Measurements from ENCODE around the gene RNF213. TPM values are rescaled to one million over a fixed set of nuclear protein-coding genes. Genes with fewer than 3 reads are reported as not detected.

The RNF213 gene
- total RNA-seq, 6 experiments from 2014 or later, result 59.1 to 87.7 (median 73.0) TPM

- Histone ChIP-seq H3K36me3 (peaks cover 0 to 2% (median 0%) of the 10 kb centered on the region in 4 donors), H3K27ac (no peak overlapping the region), H3K9me3 (no peaks in the 10 kb centered on the region), H3K4me3 (no peak overlapping the region), H3K27me3 (no peaks in the 10 kb centered on the region), H3K4me1 (no peaks in the 10 kb centered on the region)
- WGBS (ENCODE audit: insufficient coverage, low coverage, low lambda C conversion rate, missing lambda C conversion rate), result 53% methylated on average over 3 of the region's 8 CpGs
- intact Hi-C loops (cut with DNase I), result loop anchor here in 1 of 2 donors (5.0 to 10.0 kb wide), 2 partner anchors 151 to 558 kb away; no protein-coding TSS in a partner anchor
- no peak for TF ChIP-seq POLR2A (IDR thresholded peaks at IDR 0.05)
- TF ChIP-seq, protein P1, sequence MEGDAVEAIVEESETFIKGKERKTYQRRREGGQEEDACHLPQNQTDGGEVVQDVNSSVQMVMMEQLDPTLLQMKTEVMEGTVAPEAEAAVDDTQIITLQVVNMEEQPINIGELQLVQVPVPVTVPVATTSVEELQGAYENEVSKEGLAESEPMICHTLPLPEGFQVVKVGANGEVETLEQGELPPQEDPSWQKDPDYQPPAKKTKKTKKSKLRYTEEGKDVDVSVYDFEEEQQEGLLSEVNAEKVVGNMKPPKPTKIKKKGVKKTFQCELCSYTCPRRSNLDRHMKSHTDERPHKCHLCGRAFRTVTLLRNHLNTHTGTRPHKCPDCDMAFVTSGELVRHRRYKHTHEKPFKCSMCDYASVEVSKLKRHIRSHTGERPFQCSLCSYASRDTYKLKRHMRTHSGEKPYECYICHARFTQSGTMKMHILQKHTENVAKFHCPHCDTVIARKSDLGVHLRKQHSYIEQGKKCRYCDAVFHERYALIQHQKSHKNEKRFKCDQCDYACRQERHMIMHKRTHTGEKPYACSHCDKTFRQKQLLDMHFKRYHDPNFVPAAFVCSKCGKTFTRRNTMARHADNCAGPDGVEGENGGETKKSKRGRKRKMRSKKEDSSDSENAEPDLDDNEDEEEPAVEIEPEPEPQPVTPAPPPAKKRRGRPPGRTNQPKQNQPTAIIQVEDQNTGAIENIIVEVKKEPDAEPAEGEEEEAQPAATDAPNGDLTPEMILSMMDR (IDR thresholded peaks at IDR 0.05), result no peak
- DNase-seq (no peak), ATAC-seq (no peak)
Observed at GRCh38 chr17:80424261-80424660, 163.6 kb downstream of the RNF213 start.

DNA sequence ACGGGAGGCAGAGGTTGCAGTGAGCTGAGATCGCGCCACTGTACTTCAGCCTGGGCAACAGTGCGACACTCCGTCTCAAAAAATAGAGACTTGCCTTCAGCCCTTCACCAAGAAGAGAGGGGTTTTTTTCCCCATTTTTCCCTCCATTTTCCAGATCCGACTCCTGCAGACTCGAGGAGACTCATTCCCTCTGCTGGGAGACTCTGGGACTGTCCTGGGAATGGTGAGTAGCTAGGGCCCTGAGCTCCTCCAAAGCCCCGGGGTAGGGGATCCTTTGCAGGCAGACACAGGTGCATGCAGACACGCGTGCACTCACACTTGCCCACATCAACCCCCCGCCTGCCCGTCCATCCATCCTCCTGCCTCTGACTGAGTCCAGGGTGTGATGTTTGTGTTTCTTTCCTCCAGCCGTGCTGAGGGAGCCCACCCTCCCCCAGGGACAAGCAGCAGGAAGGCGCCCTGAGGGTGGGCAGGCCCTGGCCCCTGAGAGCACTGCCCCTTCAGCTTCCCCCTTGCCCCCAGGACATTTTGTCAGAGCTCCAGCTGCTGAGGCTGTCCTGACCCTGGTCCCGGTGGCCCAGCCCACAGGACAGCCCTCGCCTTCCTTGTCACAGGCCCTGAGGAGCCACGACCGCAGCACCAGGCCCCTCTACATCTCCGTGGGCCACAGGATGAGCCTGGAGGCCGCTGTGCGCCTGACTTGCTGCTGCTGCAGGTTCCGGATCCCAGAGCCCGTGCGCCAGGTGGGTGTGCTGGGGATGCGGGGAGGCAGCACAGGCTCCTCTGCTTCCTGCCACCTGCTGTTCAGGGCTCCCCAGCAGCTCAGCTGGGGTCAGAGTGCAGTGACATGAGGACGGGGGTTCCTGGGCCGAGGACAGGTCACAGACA is 164.5 kb downstream of the RNF213 start:
- DNase-seq (no peak), ATAC-seq (no peak)
- no peak for TF ChIP-seq POLR2A (IDR thresholded peaks at IDR 0.05)
- TF ChIP-seq, protein P1 (IDR thresholded peaks at IDR 0.05), result no peak
- WGBS (ENCODE audit: insufficient coverage, low coverage, low lambda C conversion rate, missing lambda C conversion rate), result 79% methylated on average over 10 of the region's 27 CpGs
- Histone ChIP-seq H3K9me3 (no peaks in the 10 kb centered on the region), H3K4me3 (no peak overlapping the region), H3K27me3 (no peaks in the 10 kb centered on the region), H3K27ac (no peak overlapping the region), H3K4me1 (no peaks in the 10 kb centered on the region), H3K36me3 (no peaks in the 10 kb centered on the region)
- intact Hi-C loops (cut with DNase I), result loop anchor here (5.0 to 10.0 kb wide), 2 partner anchors 150 to 557 kb away; no protein-coding TSS in a partner anchor

DNA sequence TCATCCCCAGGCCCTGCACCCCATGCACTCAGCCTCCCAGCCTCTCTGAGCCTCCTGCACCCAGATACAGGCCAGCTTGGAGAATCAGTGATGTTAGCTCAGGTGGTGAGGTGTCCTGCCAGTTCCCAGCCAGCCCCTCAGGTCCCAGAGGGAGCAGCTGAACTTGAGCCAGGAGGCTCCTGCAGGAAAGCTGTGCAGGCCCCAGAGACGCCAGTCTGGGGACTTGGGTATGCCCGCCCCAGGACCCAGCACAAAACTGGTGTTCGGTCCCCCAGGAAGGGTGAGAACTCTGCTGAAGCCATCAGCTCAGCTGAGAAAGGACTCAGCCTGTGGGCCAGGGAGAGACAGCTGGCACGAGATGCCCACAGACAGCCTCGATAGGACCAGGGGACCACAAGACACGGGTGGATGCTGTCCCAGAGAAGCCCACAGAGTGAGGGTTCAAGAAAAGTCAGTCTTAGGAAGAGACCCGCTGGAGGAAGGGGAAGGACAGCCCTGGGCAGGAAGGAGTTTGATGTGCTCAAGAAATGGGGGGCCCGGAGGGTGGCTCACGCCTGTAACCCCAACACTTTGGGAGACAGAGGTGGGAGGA is 165.3 kb downstream of the RNF213 start:
- intact Hi-C loops (cut with DNase I), result loop anchor here (5.0 to 10.0 kb wide), 2 partner anchors 149 to 556 kb away; no protein-coding TSS in a partner anchor
- Histone ChIP-seq H3K4me1 (no peaks in the 10 kb centered on the region), H3K4me3 (no peak overlapping the region), H3K36me3 (no peaks in the 10 kb centered on the region), H3K27ac (no peak overlapping the region), H3K9me3 (no peaks in the 10 kb centered on the region), H3K27me3 (no peaks in the 10 kb centered on the region)
- 51% methylated on average over 4 of the region's 9 CpGs for WGBS (ENCODE audit: insufficient coverage, low coverage, low lambda C conversion rate, missing lambda C conversion rate)
- TF ChIP-seq, protein P1 (IDR thresholded peaks at IDR 0.05), result no peak
- TF ChIP-seq POLR2A (IDR thresholded peaks at IDR 0.05), result no peak
- DNase-seq, result no peak
- no peak for ATAC-seq

DNA sequence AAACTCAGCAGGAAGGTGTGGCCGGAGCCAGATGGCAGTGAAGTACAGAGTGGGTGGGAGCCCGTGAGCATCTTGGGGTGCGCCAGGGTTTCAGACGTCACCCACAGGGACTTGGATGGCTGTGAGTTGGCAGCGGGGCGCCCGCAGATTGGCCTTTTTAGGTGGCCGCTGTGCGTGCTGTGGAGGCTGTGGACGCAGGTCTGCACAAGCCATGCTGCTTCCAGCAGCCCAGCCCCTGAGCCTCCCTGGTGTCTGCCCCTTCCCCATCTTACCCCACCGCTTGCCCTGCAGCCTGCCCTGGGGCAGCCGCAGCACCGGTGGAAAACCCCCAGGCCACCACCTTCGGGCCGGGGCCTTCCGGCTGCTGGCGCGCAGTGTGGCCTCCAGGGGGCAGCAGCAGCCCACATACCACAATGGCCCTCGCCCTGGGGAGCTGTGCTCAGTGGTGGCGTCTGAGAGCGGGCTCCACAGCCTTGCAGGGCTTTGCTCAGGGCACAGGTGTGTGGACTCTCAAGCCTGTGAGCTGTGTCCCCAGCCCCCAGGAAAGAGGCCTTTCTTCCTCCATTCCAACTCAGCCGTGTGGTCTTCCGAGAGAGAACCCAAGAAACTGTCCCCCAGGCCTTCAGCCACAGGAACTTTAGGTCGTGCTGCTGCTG is 166.1 kb downstream of the RNF213 start:
- Histone ChIP-seq H3K27ac (no peak overlapping the region), H3K4me3 (no peak overlapping the region), H3K36me3 (no peaks in the 10 kb centered on the region), H3K4me1 (no peaks in the 10 kb centered on the region), H3K9me3 (no peaks in the 10 kb centered on the region), H3K27me3 (no peaks in the 10 kb centered on the region)
- DNase-seq (peak; percentile 68 to 79 (median 75)), ATAC-seq (peak; percentile 80 to 94 (median 90))
- whole genome bisulfite sequencing (ENCODE audit: insufficient coverage, low coverage, low lambda C conversion rate, missing lambda C conversion rate), result 16% methylated on average over 12 of the region's 24 CpGs
- no peak for TF ChIP-seq POLR2A (IDR thresholded peaks at IDR 0.05)
- TF ChIP-seq, protein P1 (IDR thresholded peaks at IDR 0.05), result peak; percentile 96 to 99 (median 98)
- intact Hi-C loops (cut with DNase I), result loop anchor here (5.0 to 10.0 kb wide), 2 partner anchors 148 to 556 kb away; no protein-coding TSS in a partner anchor
